ENCODE data around the gene BTBD9. TPM values are rescaled to one million over a fixed set of nuclear protein-coding genes. Genes with fewer than 3 reads are reported as not detected.

The BTBD9 gene
- total RNA-seq, 1 donor from 2014 or later = 9.9 TPM

DNA sequence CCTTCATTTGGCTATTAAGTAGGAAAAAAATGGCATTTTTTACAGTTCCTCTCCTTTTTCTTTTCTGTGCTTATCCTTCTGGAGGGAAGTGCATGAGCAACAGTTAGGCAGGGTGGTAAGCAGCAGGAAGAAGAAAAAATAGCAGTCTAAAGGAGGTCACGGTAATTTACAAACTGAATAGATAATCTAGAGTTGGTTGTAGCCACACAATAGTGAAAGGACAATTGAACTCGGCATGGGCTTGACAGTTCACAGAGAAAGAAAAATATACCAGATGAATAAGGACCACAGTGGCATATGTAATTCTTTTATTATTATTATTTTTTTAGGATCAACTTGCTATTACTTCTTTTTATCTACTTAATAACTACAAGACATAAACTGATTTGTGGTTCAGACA is 358.6 kb downstream of the BTBD9 start:
- TF ChIP-seq, protein P1, sequence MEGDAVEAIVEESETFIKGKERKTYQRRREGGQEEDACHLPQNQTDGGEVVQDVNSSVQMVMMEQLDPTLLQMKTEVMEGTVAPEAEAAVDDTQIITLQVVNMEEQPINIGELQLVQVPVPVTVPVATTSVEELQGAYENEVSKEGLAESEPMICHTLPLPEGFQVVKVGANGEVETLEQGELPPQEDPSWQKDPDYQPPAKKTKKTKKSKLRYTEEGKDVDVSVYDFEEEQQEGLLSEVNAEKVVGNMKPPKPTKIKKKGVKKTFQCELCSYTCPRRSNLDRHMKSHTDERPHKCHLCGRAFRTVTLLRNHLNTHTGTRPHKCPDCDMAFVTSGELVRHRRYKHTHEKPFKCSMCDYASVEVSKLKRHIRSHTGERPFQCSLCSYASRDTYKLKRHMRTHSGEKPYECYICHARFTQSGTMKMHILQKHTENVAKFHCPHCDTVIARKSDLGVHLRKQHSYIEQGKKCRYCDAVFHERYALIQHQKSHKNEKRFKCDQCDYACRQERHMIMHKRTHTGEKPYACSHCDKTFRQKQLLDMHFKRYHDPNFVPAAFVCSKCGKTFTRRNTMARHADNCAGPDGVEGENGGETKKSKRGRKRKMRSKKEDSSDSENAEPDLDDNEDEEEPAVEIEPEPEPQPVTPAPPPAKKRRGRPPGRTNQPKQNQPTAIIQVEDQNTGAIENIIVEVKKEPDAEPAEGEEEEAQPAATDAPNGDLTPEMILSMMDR (IDR thresholded peaks at IDR 0.05) = no peak
- intact Hi-C loops (cut with DNase I) = no loop called here

DNA sequence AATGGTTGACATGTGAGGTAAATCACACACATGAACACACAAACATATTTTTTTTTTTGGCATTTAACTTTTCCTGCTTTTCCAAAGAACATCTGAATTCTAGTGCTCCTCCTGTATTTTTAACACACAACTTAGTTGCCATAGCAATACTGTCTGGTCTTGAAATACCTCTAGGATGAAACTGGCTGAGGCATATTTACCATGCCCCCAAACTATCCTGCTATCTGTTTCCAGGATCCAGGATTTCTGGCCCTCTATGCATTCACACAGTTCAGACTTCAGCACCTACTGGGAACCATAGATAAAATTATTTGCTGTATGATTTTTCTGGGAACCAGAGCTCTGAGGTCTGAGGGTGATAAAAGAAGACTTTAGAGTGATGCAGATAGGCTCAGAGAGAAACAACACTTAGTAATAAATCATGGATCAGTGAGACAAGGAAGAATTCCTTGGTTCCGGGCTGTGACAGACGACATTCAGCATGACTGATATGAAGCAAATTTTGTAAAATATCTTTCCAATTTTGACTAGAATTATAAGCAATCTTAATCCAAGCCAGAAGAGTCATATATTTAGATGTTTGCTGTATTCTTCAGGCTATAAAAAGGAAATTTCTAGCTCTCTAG is 359.7 kb downstream of the BTBD9 start:
- Histone ChIP-seq H3K4me1 (no peaks in the 10 kb centered on the region), H3K9me3 (no peaks in the 10 kb centered on the region), H3K36me3 (no peaks in the 10 kb centered on the region), H3K27me3 (no peaks in the 10 kb centered on the region), H3K27ac (no peak overlapping the region), H3K4me3 (no peak overlapping the region)
- no peak for DNase-seq (ENCODE audit: low spot score in 2 of 2)
- TF ChIP-seq, protein P1 (IDR thresholded peaks at IDR 0.05) = no peak
- intact Hi-C loops (cut with DNase I) = no loop called here

More for the DNA sequence above, 358.6 kb downstream of the BTBD9 start:
- DNase-seq (ENCODE audit: low spot score in 2 of 2) = no peak
- H3K27me3 ChIP-seq = no peaks in the 10 kb centered on the region
- no peaks in the 10 kb centered on the region for H3K4me1 ChIP-seq
- H3K27ac ChIP-seq = no peak overlapping the region
- H3K4me3 ChIP-seq = no peak overlapping the region
- H3K9me3 ChIP-seq = no peaks in the 10 kb centered on the region
- no peaks in the 10 kb centered on the region for H3K36me3 ChIP-seq

DNA sequence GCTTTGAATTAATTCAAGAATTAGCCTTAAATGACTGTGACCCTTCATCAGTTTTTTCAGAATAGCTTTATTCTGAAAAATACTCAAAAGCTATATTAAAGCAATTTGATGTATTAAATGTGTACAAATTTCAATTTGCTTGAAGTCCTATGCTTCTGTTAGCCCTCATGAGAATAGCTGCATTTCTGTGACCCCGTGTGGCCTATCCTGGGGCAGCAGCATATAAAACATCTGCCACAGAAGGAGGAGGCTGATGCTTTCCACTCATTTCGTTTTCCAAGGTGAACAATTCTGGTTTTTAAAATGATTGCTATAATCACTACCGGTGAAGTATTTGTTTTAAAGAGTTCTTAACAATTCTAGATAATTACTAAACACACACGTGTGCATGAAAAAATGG is 360.3 kb downstream of the BTBD9 start:
- intact Hi-C loops (cut with DNase I) = no loop called here
- Histone ChIP-seq H3K27me3 (no peaks in the 10 kb centered on the region), H3K27ac (no peak overlapping the region), H3K9me3 (no peaks in the 10 kb centered on the region), H3K36me3 (no peaks in the 10 kb centered on the region), H3K4me1 (no peaks in the 10 kb centered on the region), H3K4me3 (no peak overlapping the region)
- TF ChIP-seq, protein P1 (IDR thresholded peaks at IDR 0.05) = no peak
- DNase-seq (ENCODE audit: low spot score in 2 of 2) = no peak

DNA sequence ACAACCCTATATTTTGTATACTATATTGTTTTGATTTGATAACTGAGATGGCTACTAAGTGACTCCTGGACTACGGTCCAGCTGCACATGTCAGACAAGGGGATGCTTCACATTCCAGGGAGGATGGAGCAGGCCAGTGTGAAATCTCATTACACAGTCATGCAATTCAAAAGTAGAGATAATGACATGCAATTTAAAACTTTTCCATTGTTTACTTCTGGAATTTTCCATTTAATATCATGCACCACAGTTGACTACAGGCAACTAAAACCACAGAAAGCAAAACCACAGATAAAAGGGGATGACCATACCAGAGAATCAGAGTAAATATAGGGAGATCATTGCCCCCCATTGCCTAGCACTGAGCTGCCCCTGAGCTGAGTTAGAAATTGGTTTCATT is 366.4 kb downstream of the BTBD9 start:
- H3K9me3 ChIP-seq = no peaks in the 10 kb centered on the region
- H3K4me3 ChIP-seq = no peak overlapping the region
- H3K4me1 ChIP-seq = peaks cover 0 to 6% of the 10 kb centered on the region in 2 donors
- no peaks in the 10 kb centered on the region for H3K27me3 ChIP-seq
- intact Hi-C loops (cut with DNase I) = no loop called here
- no peaks in the 10 kb centered on the region for H3K36me3 ChIP-seq
- TF ChIP-seq, protein P1 (IDR thresholded peaks at IDR 0.05) = no peak
- DNase-seq (ENCODE audit: low spot score in 2 of 2) = no peak
- no peak overlapping the region for H3K27ac ChIP-seq

DNA sequence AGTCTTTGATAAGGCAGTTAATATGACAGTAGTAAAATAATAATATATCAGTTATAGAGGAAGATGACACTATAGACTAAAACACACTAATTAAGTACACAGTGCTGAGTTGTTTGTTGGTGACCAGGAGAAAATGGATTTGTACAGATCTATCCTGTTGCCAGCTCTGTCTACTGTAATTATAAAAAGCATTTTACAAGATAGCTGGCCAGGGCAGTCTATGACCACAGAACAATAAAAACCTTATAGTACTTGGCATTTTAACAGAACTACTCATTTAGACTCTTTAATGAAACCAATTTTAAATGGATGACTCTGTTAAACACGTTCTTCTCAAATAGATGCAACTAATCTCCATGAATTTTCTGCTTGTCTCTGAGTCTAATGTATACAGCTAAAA is 367.5 kb downstream of the BTBD9 start:
- H3K4me3 ChIP-seq = no peak overlapping the region
- H3K36me3 ChIP-seq = no peaks in the 10 kb centered on the region
- TF ChIP-seq, protein P1 (IDR thresholded peaks at IDR 0.05) = no peak
- intact Hi-C loops (cut with DNase I) = no loop called here
- H3K27ac ChIP-seq = no peak overlapping the region
- H3K9me3 ChIP-seq = no peaks in the 10 kb centered on the region
- peaks cover 0 to 6% of the 10 kb centered on the region in 2 donors for H3K4me1 ChIP-seq
- DNase-seq (ENCODE audit: low spot score in 2 of 2) = no peak
- no peaks in the 10 kb centered on the region for H3K27me3 ChIP-seq

DNA sequence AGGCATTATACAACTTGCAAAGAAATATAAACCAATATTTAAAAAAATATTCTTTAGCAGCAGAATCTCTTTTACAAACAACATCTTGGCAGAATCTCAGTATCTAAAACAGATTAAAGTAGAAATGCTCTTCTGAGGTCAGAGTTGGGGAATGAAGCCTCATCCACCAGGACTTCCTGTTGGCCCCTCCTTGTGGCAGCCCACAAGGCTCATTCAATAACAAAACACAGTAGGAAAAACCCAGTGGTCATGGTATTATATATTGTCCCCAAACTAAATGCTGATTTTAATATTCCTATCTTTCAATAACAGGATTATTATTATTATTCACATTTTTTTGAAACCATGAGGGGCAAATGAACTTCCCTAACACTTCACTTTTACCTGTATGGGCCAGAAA is 368.6 kb downstream of the BTBD9 start:
- intact Hi-C loops (cut with DNase I) = no loop called here
- Histone ChIP-seq H3K27ac (no peak overlapping the region), H3K36me3 (no peaks in the 10 kb centered on the region), H3K4me3 (no peak overlapping the region), H3K4me1 (peaks cover 0 to 6% of the 10 kb centered on the region in 2 donors), H3K9me3 (no peaks in the 10 kb centered on the region), H3K27me3 (no peaks in the 10 kb centered on the region)
- TF ChIP-seq, protein P1 (IDR thresholded peaks at IDR 0.05) = no peak
- no peak for DNase-seq (ENCODE audit: low spot score in 2 of 2)

Data from ascending aorta (tissue), 2 donors.